Measurements from ENCODE around the gene MOCS1.

DNA sequence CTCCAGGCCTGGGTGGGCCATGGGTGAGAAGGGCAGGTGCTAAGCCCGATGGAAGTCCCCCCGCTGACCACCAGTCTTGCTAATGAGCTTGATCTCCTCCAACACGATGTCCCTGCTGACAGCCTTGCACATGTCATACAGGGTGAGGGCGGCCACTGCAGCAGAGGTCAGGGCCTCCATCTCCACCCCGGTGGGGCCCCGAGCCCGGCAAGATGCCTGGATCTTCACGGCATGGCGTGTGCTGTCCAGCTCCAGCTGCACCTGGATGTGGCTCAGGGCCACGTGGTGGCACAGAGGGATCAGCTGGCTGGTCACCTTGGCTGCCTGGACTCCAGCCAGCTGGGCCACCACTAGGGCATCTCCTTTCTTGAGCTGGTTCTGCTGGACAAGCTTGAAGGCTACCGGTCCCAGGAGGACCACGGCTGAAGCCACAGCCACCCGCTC is 27.9 kb downstream of the MOCS1 start:
- TF ChIP-seq EZH2 (IDR thresholded peaks at IDR 0.05; ENCODE audit: insufficient read depth, poor library complexity, severe bottlenecking) (no peak), EZH2phosphoT487 (IDR thresholded peaks at IDR 0.05; ENCODE audit: insufficient read depth, low read depth) (no peak)
